H9 (cell line): Measurements from ENCODE around the gene ASPRV1. TPM values are rescaled to one million over a fixed set of nuclear protein-coding genes. Genes with fewer than 3 reads are reported as not detected.

Experiments used
- DNase-seq: peaks from one replicate; pipeline ENCODE4 v3.0.0-alpha.2; 2017
- H2AFZ ChIP-seq: one replicate; pipeline ENCODE4 v1.6.1; 2013; ENCODE audit warnings: mild to moderate bottlenecking, low read length, control low read depth, moderate library complexity
- H2AK5ac ChIP-seq: 2 replicates; pipeline ENCODE4 v1.6.1; 2013; ENCODE audit warnings: low read length, control low read depth, mixed read lengths; ENCODE audit not compliant: insufficient read length
- H2BK120ac ChIP-seq: one replicate; pipeline ENCODE4 v1.6.1; 2013; ENCODE audit warnings: low read depth, mild to moderate bottlenecking, low read length, control low read depth, inconsistent platforms; ENCODE audit not compliant: poor library complexity, severe bottlenecking
- H2BK12ac ChIP-seq: 2 replicates; pipeline ENCODE4 v1.6.1; 2013; ENCODE audit warnings: low read length, control low read depth, mixed read lengths, low read depth; ENCODE audit not compliant: insufficient read length
- H2BK15ac ChIP-seq: 2 replicates; pipeline ENCODE4 v1.6.1; 2013; ENCODE audit warnings: low read depth, low read length, control low read depth
- H2BK20ac ChIP-seq: one replicate; pipeline ENCODE4 v1.6.1; 2013; ENCODE audit warnings: low read depth, mild to moderate bottlenecking, low read length, control low read depth, inconsistent platforms; ENCODE audit not compliant: poor library complexity, severe bottlenecking
- H2BK5ac ChIP-seq: 2 replicates; pipeline ENCODE4 v1.6.1; 2013; ENCODE audit warnings: low read length, control low read depth, mixed read lengths; ENCODE audit not compliant: insufficient read length
- H3K14ac ChIP-seq: 2 replicates; pipeline ENCODE4 v1.6.1; 2013; ENCODE audit warnings: low read length, control low read depth; ENCODE audit not compliant: insufficient read depth
- H3K18ac ChIP-seq: 2 replicates; pipeline ENCODE4 v1.6.1; 2013; ENCODE audit warnings: low read depth, mild to moderate bottlenecking, mixed read lengths, low read length, control low read depth; ENCODE audit not compliant: insufficient read length
- H3K23ac ChIP-seq: 2 replicates; pipeline ENCODE4 v1.6.1; 2013; ENCODE audit warnings: low read length, control low read depth, mixed read lengths, low read depth; ENCODE audit not compliant: insufficient read length
- H3K23me2 ChIP-seq: 2 replicates; pipeline ENCODE4 v1.6.1; 2013; ENCODE audit warnings: low read depth, mild to moderate bottlenecking, mixed read lengths, low read length, control low read depth; ENCODE audit not compliant: insufficient read length, poor library complexity, severe bottlenecking
- H3K27ac ChIP-seq: 2 replicates; pipeline ENCODE4 v1.5.1; 2013; ENCODE audit warnings: low read length, control low read depth, mixed read lengths, low read depth; ENCODE audit not compliant: insufficient read length
- H3K27me3 ChIP-seq: 2 replicates; pipeline ENCODE4 v1.6.1; 2013; ENCODE audit warnings: low read length, control low read depth, inconsistent platforms; ENCODE audit not compliant: insufficient read depth
- H3K4ac ChIP-seq: 2 replicates; pipeline ENCODE4 v1.6.1; 2013; ENCODE audit warnings: low read depth, mild to moderate bottlenecking, control low read depth, inconsistent platforms, low read length, moderate library complexity
- H3K4me1 ChIP-seq: 2 replicates; pipeline ENCODE4 v1.6.1; 2013; ENCODE audit warnings: low read length, control low read depth, inconsistent platforms; ENCODE audit not compliant: insufficient read depth
- H3K4me2 ChIP-seq: 2 replicates; pipeline ENCODE4 v1.6.1; 2013; ENCODE audit warnings: low read length, control low read depth, mixed read lengths; ENCODE audit not compliant: insufficient read length, insufficient read depth
- H3K56ac ChIP-seq: 2 replicates; pipeline ENCODE4 v1.6.1; 2013; ENCODE audit warnings: low read depth, mild to moderate bottlenecking, mixed read lengths, low read length, control low read depth; ENCODE audit not compliant: insufficient read length
- H3K79me1 ChIP-seq: 2 replicates; pipeline ENCODE4 v1.6.1; 2013; ENCODE audit warnings: low read depth, mild to moderate bottlenecking, moderate library complexity, low read length, control low read depth, inconsistent platforms; ENCODE audit not compliant: insufficient read depth, poor library complexity, severe bottlenecking
- H3K79me2 ChIP-seq: 2 replicates; pipeline ENCODE4 v1.6.1; 2013; ENCODE audit warnings: low read length, control low read depth, inconsistent platforms; ENCODE audit not compliant: insufficient read depth
- H3K9ac ChIP-seq: 2 replicates; pipeline ENCODE4 v1.6.1; 2013; ENCODE audit warnings: low read length, control low read depth, mixed read lengths; ENCODE audit not compliant: insufficient read length; ENCODE audit errors: extremely low read depth
- H3K9me3 ChIP-seq: one replicate; pipeline ENCODE4 v1.6.1; 2013; ENCODE audit warnings: low read depth, low read length, inconsistent platforms; ENCODE audit not compliant: control insufficient read depth
- H3T11ph ChIP-seq: one replicate; pipeline ENCODE4 v1.6.1; 2013; ENCODE audit warnings: mild to moderate bottlenecking, low read length, control low read depth, inconsistent platforms
- H4K20me1 ChIP-seq: one replicate; pipeline ENCODE4 v1.6.1; 2013; ENCODE audit not compliant: control insufficient read depth, insufficient read length, insufficient read depth
- H4K5ac ChIP-seq: 2 replicates; pipeline ENCODE4 v1.6.1; 2013; ENCODE audit warnings: low read depth, mild to moderate bottlenecking, mixed read lengths, low read length, control low read depth; ENCODE audit not compliant: insufficient read length
- H4K8ac ChIP-seq: replicated peaks from 2 replicates; pipeline ENCODE4 v1.6.1; 2013; ENCODE audit warnings: low read length, control low read depth, mixed read lengths, low read depth; ENCODE audit not compliant: insufficient read length
- H4K91ac ChIP-seq: 2 replicates; pipeline ENCODE4 v1.6.1; 2013; ENCODE audit warnings: low read depth, mild to moderate bottlenecking, moderate library complexity, mixed read lengths, low read length, control low read depth; ENCODE audit not compliant: insufficient read length
- H3K27ac Mint-ChIP-seq, 3 experiments: 2 replicates in 2 of 3; 3 replicates in 1 of 3; pipeline ENCODE4 v1.8.0; 2020 to 2021; ENCODE audit warnings: mixed read lengths in 3 of 3, mild to moderate bottlenecking in 1 of 3, moderate library complexity in 1 of 3
- H3K27me3 Mint-ChIP-seq: 2 replicates; pipeline ENCODE4 v1.8.0; 2021; ENCODE audit warnings: low read depth, mild to moderate bottlenecking, moderate library complexity, mixed read lengths
- H3K36me3 Mint-ChIP-seq, 3 experiments: 2 replicates in 2 of 3; 3 replicates in 1 of 3; pipeline ENCODE4 v1.8.0; 2020 to 2021; ENCODE audit warnings: low read depth in 3 of 3, mixed read lengths in 3 of 3; ENCODE audit not compliant: insufficient read depth in 1 of 3
- H3K4me1 Mint-ChIP-seq, 2 experiments: 2 replicates each; pipeline ENCODE4 v1.8.0; 2020; ENCODE audit warnings: mixed read lengths in 2 of 2
- H3K4me3 Mint-ChIP-seq, 2 experiments: 2 replicates in 1 of 2; 3 replicates in 1 of 2; pipeline ENCODE4 v1.8.0; 2020 to 2021; ENCODE audit warnings: mild to moderate bottlenecking in 2 of 2, mixed read lengths in 2 of 2, moderate library complexity in 1 of 2
- H3K9me3 Mint-ChIP-seq, 2 experiments: 2 replicates in 1 of 2; 3 replicates in 1 of 2; pipeline ENCODE4 v1.8.0; 2020; ENCODE audit warnings: mild to moderate bottlenecking in 2 of 2, mixed read lengths in 2 of 2, moderate library complexity in 1 of 2
- WGBS: extraction: QIAGEN DNeasy Blood & Tissue Kit; methylation state at CpG from one replicate; pipeline ENCODE4 v1.1.7; 2013; ENCODE audit warnings: missing lambda C conversion rate, low lambda C conversion rate, mixed read lengths; ENCODE audit not compliant: insufficient read length; ENCODE audit errors: extremely low coverage; 5-methylcytosine and 5-hydroxymethylcytosine counted together
- total RNA-seq: library from RNA; stranded (reverse); gene quantifications from 2 replicates; pipeline ENCODE4 v1.2.1, GENCODE V29; 2021
- TF ChIP-seq, protein P1 (sequence below): fragments of 200-600 bp; sonication (generic); conservative IDR thresholded peaks from 3 replicates; pipeline ENCODE4 v1.8.0; 2021; ENCODE audit warnings: antibody characterized with exemption, mild to moderate bottlenecking

Gene ASPRV1
- total RNA-seq, 1 experiment from 2014 or later = 0.57 TPM

DNA sequence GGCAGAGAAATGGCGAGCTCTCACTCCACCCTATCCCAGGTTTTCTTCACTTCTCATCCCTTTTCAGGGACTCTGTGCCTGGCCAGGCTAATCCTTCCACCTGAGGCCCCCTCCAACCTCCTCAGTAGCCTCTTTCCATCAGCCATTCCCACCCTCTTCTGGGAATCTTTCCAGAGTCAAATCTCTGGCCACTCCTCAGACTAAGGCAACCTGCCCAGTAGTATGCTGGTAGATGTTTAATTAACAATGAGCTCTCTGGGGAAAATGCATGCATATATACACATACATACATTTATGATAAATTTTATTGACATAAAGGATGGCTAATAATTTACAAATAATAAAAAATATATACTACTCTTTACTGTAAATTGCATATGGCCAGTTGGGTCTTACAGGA lies 11.4 kb upstream of the ASPRV1 start:
- Mint-ChIP-seq H3K9me3 (no peaks in the 10 kb centered on the region), H3K27me3 (peaks cover 3% of the 10 kb centered on the region), H3K4me1 (peaks cover 16 to 21% of the 10 kb centered on the region in 2 experiments), H3K4me3 (no peak overlapping the region), H3K27ac (peak overlapping the region in 1 of 3 experiments; percentile 62; a peak in 2 of 7 replicates), H3K36me3 (peaks cover 0 to 2% (median 0%) of the 10 kb centered on the region in 3 experiments; a peak in 1 of 7 replicates)
- Histone ChIP-seq H3K79me1 (no peaks in the 10 kb centered on the region), H3K23me2 (no peaks in the 10 kb centered on the region), H3K27me3 (no peaks in the 10 kb centered on the region; the same call in 1 of the 2 replicates), H3K79me2 (no peaks in the 10 kb centered on the region), H2BK120ac (no peak overlapping the region), H3K4me2 (no peak overlapping the region), H3K14ac (no peak overlapping the region), H2BK12ac (no peak overlapping the region), H3K9ac (no peak overlapping the region), H3K23ac (no peak overlapping the region), H2AK5ac (no peak overlapping the region), H3K56ac (no peak overlapping the region), H4K5ac (no peak overlapping the region), H3K27ac (no peak overlapping the region), H3K4me1 (no peaks in the 10 kb centered on the region; the same call in 1 of the 2 replicates), H2BK5ac (no peak overlapping the region), H4K8ac (no peak overlapping the region), H4K91ac (no peak overlapping the region), H2AFZ (no peak overlapping the region), H2BK20ac (no peak overlapping the region), H4K20me1 (peaks cover 3% of the 10 kb centered on the region), H2BK15ac (no peak overlapping the region), H3K4ac (no peak overlapping the region), H3K18ac (no peak overlapping the region), H3T11ph (no peak overlapping the region), H3K9me3 (no peaks in the 10 kb centered on the region)
- WGBS = no CpG with 5 or more reads among the region's 1 CpG
- TF ChIP-seq, protein P1, sequence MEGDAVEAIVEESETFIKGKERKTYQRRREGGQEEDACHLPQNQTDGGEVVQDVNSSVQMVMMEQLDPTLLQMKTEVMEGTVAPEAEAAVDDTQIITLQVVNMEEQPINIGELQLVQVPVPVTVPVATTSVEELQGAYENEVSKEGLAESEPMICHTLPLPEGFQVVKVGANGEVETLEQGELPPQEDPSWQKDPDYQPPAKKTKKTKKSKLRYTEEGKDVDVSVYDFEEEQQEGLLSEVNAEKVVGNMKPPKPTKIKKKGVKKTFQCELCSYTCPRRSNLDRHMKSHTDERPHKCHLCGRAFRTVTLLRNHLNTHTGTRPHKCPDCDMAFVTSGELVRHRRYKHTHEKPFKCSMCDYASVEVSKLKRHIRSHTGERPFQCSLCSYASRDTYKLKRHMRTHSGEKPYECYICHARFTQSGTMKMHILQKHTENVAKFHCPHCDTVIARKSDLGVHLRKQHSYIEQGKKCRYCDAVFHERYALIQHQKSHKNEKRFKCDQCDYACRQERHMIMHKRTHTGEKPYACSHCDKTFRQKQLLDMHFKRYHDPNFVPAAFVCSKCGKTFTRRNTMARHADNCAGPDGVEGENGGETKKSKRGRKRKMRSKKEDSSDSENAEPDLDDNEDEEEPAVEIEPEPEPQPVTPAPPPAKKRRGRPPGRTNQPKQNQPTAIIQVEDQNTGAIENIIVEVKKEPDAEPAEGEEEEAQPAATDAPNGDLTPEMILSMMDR = no peak
- no peak for DNase-seq
